Esophagus muscularis mucosa (tissue), 4 donors: ENCODE measurements around the gene MEGF8. TPM values are rescaled to one million over a fixed set of nuclear protein-coding genes. Genes with fewer than 3 reads are reported as not detected.

Source experiments
- DNase-seq: peaks from one replicate; pipeline ENCODE4 v3.0.0-alpha.2; 2017; ENCODE audit errors: extremely low spot score
- H3K27ac ChIP-seq, 4 donors: fragments of 200-600 bp; sonication (generic); replicated peaks in 1 of 4; 1 replicate in 3 of 4; 2 replicates in 1 of 4; pipeline ENCODE4 v1.5.1; 2016 to 2019; ENCODE audit warnings: mild to moderate bottlenecking in 1 of 4
- H3K27me3 ChIP-seq, 4 donors: fragments of 200-600 bp; sonication (generic); one replicate each; pipeline versions ENCODE4 v1.5.1 to v1.6.0; 2016 to 2019
- H3K36me3 ChIP-seq, 4 donors: fragments of 200-600 bp; sonication (generic); one replicate each; pipeline ENCODE4 v1.5.1; 2016 to 2019
- H3K4me1 ChIP-seq, 4 donors: fragments of 200-600 bp; sonication (generic); one replicate each; pipeline ENCODE4 v1.5.1; 2016 to 2019
- H3K4me3 ChIP-seq, 4 donors: fragments of 200-600 bp; sonication (generic); 1 replicate in 2 of 4; 2 replicates in 2 of 4; pipeline ENCODE4 v1.5.1; 2016 to 2019; ENCODE audit warnings: mild to moderate bottlenecking in 4 of 4, moderate library complexity in 1 of 4
- H3K9me3 ChIP-seq, 4 donors: fragments of 200-600 bp; sonication (generic); 1 replicate in 3 of 4; 2 replicates in 1 of 4; pipeline ENCODE4 v1.5.1; 2016 to 2019
- EP300 ChIP-seq: sonication (generic); formaldehyde crosslinking; IDR thresholded peaks from one replicate; pipeline ENCODE4 v1.6.1; 2017; ENCODE audit warnings: antibody characterized with exemption
- POLR2A ChIP-seq: fragments of 450-650 bp; IDR thresholded peaks from one replicate; pipeline ENCODE4 v1.6.1; 2017; ENCODE audit warnings: antibody characterized with exemption, moderate library complexity, mild to moderate bottlenecking, low read depth
- POLR2AphosphoS5 ChIP-seq, 2 donors: sonication (generic); formaldehyde crosslinking; IDR thresholded peaks; one replicate each; pipeline ENCODE4 v1.6.1; 2017; ENCODE audit warnings: antibody characterized with exemption in 2 of 2
- WGBS: methylation state at CpG from one replicate; pipeline ENCODE4 v1.1.5; 2018; 5-methylcytosine and 5-hydroxymethylcytosine counted together
- intact Hi-C: fragments of 100-400 bp; cut with DNase I; formaldehyde crosslinking; loops from one replicate; pipeline ENCODE4 v1.15.1; 2023
- total RNA-seq, 4 donors: library from RNA; depleted of rRNA; stranded (reverse); fragments of >200 nt; gene quantifications; one replicate each; pipeline versions ENCODE4 v1.1.0 to v1.2.1, GENCODE V29; 2016
- TF ChIP-seq, protein P1 (sequence below), 3 experiments: fragments of 200-600 bp in 2 of 3; fragments of 450-650 bp in 1 of 3; sonication (generic) in 2 of 3; IDR thresholded peaks; one replicate each; pipeline ENCODE4 v1.5.1; 2017 to 2019; ENCODE audit warnings: antibody characterized with exemption in 3 of 3, mild to moderate bottlenecking in 2 of 3, moderate library complexity in 1 of 3

Gene MEGF8
- total RNA-seq, 4 donors from 2014 or later = 18.2 to 46.2 (median 25.5) TPM

GRCh38 chr19:42388851-42389489, 63.5 kb downstream of the MEGF8 start:
- Histone ChIP-seq H3K4me1 (peaks cover 5 to 10% (median 10%) of the 10 kb centered on the region in 4 donors), H3K9me3 (no peaks in the 10 kb centered on the region), H3K27ac (no peak overlapping the region), H3K36me3 (no peaks in the 10 kb centered on the region), H3K27me3 (peaks cover 0 to 74% (median 23%) of the 10 kb centered on the region in 4 donors), H3K4me3 (no peak overlapping the region)
- no peak for TF ChIP-seq EP300
- TF ChIP-seq, protein P1, sequence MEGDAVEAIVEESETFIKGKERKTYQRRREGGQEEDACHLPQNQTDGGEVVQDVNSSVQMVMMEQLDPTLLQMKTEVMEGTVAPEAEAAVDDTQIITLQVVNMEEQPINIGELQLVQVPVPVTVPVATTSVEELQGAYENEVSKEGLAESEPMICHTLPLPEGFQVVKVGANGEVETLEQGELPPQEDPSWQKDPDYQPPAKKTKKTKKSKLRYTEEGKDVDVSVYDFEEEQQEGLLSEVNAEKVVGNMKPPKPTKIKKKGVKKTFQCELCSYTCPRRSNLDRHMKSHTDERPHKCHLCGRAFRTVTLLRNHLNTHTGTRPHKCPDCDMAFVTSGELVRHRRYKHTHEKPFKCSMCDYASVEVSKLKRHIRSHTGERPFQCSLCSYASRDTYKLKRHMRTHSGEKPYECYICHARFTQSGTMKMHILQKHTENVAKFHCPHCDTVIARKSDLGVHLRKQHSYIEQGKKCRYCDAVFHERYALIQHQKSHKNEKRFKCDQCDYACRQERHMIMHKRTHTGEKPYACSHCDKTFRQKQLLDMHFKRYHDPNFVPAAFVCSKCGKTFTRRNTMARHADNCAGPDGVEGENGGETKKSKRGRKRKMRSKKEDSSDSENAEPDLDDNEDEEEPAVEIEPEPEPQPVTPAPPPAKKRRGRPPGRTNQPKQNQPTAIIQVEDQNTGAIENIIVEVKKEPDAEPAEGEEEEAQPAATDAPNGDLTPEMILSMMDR (IDR thresholded peaks at IDR 0.05) = no peak
- no peak for TF ChIP-seq POLR2A
- TF ChIP-seq POLR2AphosphoS5 (IDR thresholded peaks at IDR 0.05) = no peak
- 68% methylated on average over 10 of the region's 20 CpGs for WGBS
- intact Hi-C loops = no loop called here
- no peak for DNase-seq

- intact Hi-C loops = no loop called here
- no peak within 1 kb of the TSS for H3K27ac ChIP-seq
Observed at GRCh38 chr19:42389899-42390298, 64.5 kb downstream of the MEGF8 start, which contains the start of gene CNFN. Gene CNFN (minus strand): TSS chr19:42390297. CDS start chr19:42389037, 1,260 bp downstream.

GRCh38 chr19:42392165-42392564, 66.7 kb downstream of the MEGF8 start:
- intact Hi-C loops = no loop called here
- Histone ChIP-seq H3K9me3 (no peaks in the 10 kb centered on the region), H3K4me1 (peaks cover 3 to 14% (median 10%) of the 10 kb centered on the region in 4 donors), H3K27ac (no peak overlapping the region), H3K4me3 (no peak overlapping the region), H3K27me3 (peaks cover 0 to 45% (median 19%) of the 10 kb centered on the region in 4 donors), H3K36me3 (no peaks in the 10 kb centered on the region)
- TF ChIP-seq, protein P1 (IDR thresholded peaks at IDR 0.05) = no peak
- TF ChIP-seq POLR2A = no peak
- no peak for DNase-seq
- WGBS = 77% methylated on average over 4 of the region's 4 CpGs

More at GRCh38 chr19:42389899-42390298, 64.5 kb downstream of the MEGF8 start, which contains the start of gene CNFN:
- Histone ChIP-seq H3K4me1 (peaks cover 5 to 10% (median 10%) of the 10 kb centered on the region in 4 donors), H3K4me3 (no peak within 1 kb of the TSS), H3K27me3 (peaks cover 0 to 64% (median 22%) of the 10 kb centered on the region in 4 donors), H3K9me3 (no peaks in the 10 kb centered on the region), H3K36me3 (no peaks in the 10 kb centered on the region)
- TF ChIP-seq, protein P1 (IDR thresholded peaks at IDR 0.05) = no peak
- no peak for TF ChIP-seq POLR2AphosphoS5 (IDR thresholded peaks at IDR 0.05)
- no peak for TF ChIP-seq POLR2A
- TF ChIP-seq EP300 = no peak
- WGBS = 56% methylated on average over 12 of the region's 12 CpGs
- no peak for DNase-seq

DNA sequence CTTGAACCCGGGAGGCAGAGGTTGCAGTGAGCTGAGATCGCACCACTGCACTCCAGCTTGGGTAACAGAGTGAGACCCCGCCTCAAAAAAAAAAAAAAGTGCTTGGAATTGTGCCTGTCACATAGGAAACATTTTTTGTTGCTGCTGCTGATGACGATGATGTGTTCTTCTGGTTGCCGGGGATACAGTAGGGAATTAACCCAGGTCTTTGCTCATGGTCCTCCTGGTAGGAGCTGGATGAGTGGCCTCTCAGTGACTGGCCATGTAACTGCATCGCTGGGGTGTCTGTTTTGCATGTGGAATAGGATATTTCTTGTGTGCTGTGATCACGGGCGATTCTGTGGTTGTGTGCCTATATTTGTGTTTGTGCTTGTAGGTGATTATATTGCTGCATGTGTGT, 69.3 kb downstream of the MEGF8 start:
- Histone ChIP-seq H3K4me1 (peaks cover 12 to 20% (median 16%) of the 10 kb centered on the region in 4 donors), H3K36me3 (no peaks in the 10 kb centered on the region), H3K9me3 (no peaks in the 10 kb centered on the region), H3K27ac (no peak overlapping the region), H3K27me3 (peaks cover 0 to 20% (median 4%) of the 10 kb centered on the region in 4 donors), H3K4me3 (no peak overlapping the region)
- no peak for DNase-seq
- WGBS = 84% methylated on average over 8 of the region's 8 CpGs
- intact Hi-C loops = loop anchor here (5.0 kb wide), 1 partner anchor 67 kb away; the partner anchor contains the start of gene MEGF8
- no peak for TF ChIP-seq POLR2AphosphoS5 (IDR thresholded peaks at IDR 0.05)
- TF ChIP-seq POLR2A = no peak
- TF ChIP-seq, protein P1 (IDR thresholded peaks at IDR 0.05) = no peak
- no peak for TF ChIP-seq EP300
